HEK293 (cell line): Measurements from ENCODE around the gene BAZ2B.

Experiments used
- BCL11A ChIP-seq: fragments of 450-650 bp; formaldehyde crosslinking; IDR thresholded peaks from 2 replicates; pipeline ENCODE4 v1.5.1; 2016; ENCODE audit warnings: low read depth, missing biosample characterization, missing genetic modification characterization
- OVOL3 ChIP-seq: fragments of 450-650 bp; formaldehyde crosslinking; IDR thresholded peaks from 2 replicates; pipeline ENCODE4 v1.5.1; 2016; ENCODE audit warnings: missing biosample characterization, missing genetic modification characterization
- ZNF223 ChIP-seq: fragments of 450-650 bp; formaldehyde crosslinking; IDR thresholded peaks from 2 replicates; pipeline ENCODE4 v1.5.1; 2016; ENCODE audit warnings: missing biosample characterization, missing genetic modification characterization
- ZNF510 ChIP-seq: fragments of 450-650 bp; formaldehyde crosslinking; IDR thresholded peaks from 2 replicates; pipeline ENCODE4 v1.5.1; 2018; ENCODE audit warnings: mild to moderate bottlenecking, missing genetic modification characterization, missing biosample characterization; ENCODE audit not compliant: insufficient replicate concordance
- ZNF530 ChIP-seq: fragments of 450-650 bp; formaldehyde crosslinking; IDR thresholded peaks from 2 replicates; pipeline ENCODE4 v1.5.1; 2016; ENCODE audit warnings: low read depth, missing biosample characterization, missing genetic modification characterization
- ZNF623 ChIP-seq: fragments of 450-650 bp; formaldehyde crosslinking; IDR thresholded peaks from 2 replicates; pipeline ENCODE4 v1.5.1; 2016; ENCODE audit warnings: missing biosample characterization, missing genetic modification characterization
- ZNF701 ChIP-seq: fragments of 450-650 bp; formaldehyde crosslinking; IDR thresholded peaks from 2 replicates; pipeline ENCODE4 v1.5.1; 2016; ENCODE audit warnings: missing biosample characterization, missing genetic modification characterization
- ZNF747 ChIP-seq: fragments of 450-650 bp; formaldehyde crosslinking; IDR thresholded peaks from 2 replicates; pipeline ENCODE4 v1.5.1; 2016; ENCODE audit warnings: missing biosample characterization, missing genetic modification characterization
- TF ChIP-seq, protein P1 (sequence below): fragments of 450-650 bp; formaldehyde crosslinking; IDR thresholded peaks from 2 replicates; pipeline ENCODE4 v1.5.1; 2016; ENCODE audit warnings: missing biosample characterization, missing genetic modification characterization
- TF ChIP-seq, protein P2 (sequence below): fragments of 450-650 bp; formaldehyde crosslinking; IDR thresholded peaks from 2 replicates; pipeline ENCODE4 v1.5.1; 2016; ENCODE audit warnings: missing biosample characterization, missing genetic modification characterization
- TF ChIP-seq, protein P3 (sequence below): fragments of 450-650 bp; formaldehyde crosslinking; IDR thresholded peaks from 2 replicates; pipeline ENCODE4 v1.5.1; 2016; ENCODE audit warnings: missing biosample characterization, missing genetic modification characterization
- TF ChIP-seq, protein P4 (sequence below): fragments of 450-650 bp; formaldehyde crosslinking; IDR thresholded peaks from 2 replicates; pipeline ENCODE4 v1.5.1; 2017; ENCODE audit warnings: missing biosample characterization, missing genetic modification characterization

DNA sequence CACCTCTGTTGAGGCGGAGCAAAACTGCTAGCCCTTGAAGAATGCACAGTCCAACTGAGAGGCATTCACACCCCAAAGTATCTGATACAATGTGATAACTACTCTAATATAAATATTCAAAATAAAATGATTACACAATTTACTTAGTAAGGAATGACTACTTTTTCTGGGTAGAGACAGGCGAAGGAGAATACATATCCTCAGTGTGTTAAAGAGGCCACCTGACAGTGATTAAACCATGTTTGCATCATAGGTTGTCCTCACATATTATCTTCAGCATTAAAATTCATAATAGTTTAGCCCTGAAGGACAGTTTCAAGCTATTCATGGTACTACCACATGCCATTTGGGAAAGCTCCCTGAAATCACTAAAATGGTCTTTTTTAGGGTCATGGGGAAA, 16.9 kb upstream of the BAZ2B start:
- TF ChIP-seq, protein P1, sequence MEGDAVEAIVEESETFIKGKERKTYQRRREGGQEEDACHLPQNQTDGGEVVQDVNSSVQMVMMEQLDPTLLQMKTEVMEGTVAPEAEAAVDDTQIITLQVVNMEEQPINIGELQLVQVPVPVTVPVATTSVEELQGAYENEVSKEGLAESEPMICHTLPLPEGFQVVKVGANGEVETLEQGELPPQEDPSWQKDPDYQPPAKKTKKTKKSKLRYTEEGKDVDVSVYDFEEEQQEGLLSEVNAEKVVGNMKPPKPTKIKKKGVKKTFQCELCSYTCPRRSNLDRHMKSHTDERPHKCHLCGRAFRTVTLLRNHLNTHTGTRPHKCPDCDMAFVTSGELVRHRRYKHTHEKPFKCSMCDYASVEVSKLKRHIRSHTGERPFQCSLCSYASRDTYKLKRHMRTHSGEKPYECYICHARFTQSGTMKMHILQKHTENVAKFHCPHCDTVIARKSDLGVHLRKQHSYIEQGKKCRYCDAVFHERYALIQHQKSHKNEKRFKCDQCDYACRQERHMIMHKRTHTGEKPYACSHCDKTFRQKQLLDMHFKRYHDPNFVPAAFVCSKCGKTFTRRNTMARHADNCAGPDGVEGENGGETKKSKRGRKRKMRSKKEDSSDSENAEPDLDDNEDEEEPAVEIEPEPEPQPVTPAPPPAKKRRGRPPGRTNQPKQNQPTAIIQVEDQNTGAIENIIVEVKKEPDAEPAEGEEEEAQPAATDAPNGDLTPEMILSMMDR (tag by site-specific recombination), result no peak
- TF ChIP-seq ZNF747 (tag by site-specific recombination) (no peak), ZNF510 (tag by site-specific recombination) (no peak), BCL11A (tag by site-specific recombination) (no peak), ZNF623 (tag by site-specific recombination) (no peak), ZNF701 (tag by site-specific recombination) (no peak), ZNF223 (tag by site-specific recombination) (no peak), OVOL3 (tag by site-specific recombination) (no peak), ZNF530 (tag by site-specific recombination) (no peak)
- TF ChIP-seq, protein P2, sequence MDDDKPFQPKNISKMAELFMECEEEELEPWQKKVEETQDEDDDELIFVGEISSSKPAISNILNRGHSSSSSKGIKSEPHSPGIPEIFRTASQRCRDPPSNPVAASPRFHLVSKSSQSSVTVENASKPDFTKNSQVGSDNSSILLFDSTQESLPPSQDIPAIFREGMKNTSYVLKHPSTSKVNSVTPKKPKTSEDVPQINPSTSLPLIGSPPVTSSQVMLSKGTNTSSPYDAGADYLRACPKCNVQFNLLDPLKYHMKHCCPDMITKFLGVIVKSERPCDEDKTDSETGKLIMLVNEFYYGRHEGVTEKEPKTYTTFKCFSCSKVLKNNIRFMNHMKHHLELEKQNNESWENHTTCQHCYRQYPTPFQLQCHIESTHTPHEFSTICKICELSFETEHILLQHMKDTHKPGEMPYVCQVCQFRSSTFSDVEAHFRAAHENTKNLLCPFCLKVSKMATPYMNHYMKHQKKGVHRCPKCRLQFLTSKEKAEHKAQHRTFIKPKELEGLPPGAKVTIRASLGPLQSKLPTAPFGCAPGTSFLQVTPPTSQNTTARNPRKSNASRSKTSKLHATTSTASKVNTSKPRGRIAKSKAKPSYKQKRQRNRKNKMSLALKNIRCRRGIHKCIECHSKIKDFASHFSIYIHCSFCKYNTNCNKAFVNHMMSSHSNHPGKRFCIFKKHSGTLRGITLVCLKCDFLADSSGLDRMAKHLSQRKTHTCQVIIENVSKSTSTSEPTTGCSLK (tag by site-specific recombination), result no peak
- TF ChIP-seq, protein P3, sequence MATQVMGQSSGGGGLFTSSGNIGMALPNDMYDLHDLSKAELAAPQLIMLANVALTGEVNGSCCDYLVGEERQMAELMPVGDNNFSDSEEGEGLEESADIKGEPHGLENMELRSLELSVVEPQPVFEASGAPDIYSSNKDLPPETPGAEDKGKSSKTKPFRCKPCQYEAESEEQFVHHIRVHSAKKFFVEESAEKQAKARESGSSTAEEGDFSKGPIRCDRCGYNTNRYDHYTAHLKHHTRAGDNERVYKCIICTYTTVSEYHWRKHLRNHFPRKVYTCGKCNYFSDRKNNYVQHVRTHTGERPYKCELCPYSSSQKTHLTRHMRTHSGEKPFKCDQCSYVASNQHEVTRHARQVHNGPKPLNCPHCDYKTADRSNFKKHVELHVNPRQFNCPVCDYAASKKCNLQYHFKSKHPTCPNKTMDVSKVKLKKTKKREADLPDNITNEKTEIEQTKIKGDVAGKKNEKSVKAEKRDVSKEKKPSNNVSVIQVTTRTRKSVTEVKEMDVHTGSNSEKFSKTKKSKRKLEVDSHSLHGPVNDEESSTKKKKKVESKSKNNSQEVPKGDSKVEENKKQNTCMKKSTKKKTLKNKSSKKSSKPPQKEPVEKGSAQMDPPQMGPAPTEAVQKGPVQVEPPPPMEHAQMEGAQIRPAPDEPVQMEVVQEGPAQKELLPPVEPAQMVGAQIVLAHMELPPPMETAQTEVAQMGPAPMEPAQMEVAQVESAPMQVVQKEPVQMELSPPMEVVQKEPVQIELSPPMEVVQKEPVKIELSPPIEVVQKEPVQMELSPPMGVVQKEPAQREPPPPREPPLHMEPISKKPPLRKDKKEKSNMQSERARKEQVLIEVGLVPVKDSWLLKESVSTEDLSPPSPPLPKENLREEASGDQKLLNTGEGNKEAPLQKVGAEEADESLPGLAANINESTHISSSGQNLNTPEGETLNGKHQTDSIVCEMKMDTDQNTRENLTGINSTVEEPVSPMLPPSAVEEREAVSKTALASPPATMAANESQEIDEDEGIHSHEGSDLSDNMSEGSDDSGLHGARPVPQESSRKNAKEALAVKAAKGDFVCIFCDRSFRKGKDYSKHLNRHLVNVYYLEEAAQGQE, result no peak
- TF ChIP-seq, protein P4, sequence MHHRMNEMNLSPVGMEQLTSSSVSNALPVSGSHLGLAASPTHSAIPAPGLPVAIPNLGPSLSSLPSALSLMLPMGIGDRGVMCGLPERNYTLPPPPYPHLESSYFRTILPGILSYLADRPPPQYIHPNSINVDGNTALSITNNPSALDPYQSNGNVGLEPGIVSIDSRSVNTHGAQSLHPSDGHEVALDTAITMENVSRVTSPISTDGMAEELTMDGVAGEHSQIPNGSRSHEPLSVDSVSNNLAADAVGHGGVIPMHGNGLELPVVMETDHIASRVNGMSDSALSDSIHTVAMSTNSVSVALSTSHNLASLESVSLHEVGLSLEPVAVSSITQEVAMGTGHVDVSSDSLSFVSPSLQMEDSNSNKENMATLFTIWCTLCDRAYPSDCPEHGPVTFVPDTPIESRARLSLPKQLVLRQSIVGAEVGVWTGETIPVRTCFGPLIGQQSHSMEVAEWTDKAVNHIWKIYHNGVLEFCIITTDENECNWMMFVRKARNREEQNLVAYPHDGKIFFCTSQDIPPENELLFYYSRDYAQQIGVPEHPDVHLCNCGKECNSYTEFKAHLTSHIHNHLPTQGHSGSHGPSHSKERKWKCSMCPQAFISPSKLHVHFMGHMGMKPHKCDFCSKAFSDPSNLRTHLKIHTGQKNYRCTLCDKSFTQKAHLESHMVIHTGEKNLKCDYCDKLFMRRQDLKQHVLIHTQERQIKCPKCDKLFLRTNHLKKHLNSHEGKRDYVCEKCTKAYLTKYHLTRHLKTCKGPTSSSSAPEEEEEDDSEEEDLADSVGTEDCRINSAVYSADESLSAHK, result no peak
